Activated naive CD4-positive, alpha-beta T cell treated with anti-CD3 and anti-CD28 coated beads, Interleukin-2, amount 50 U/mL, for 72 hours (primary cell): ENCODE measurements around the gene PPP6R3. TPM values are rescaled to one million over a fixed set of nuclear protein-coding genes. Genes with fewer than 3 reads are reported as not detected.
"Not testable (repeated sequence)": the region's sequence is repeated elsewhere in the genome, so short reads cannot be mapped to it uniquely, and the experiment has no call there.

Experiments used
- ATAC-seq, 2 donors: fragments of 150-1000 bp; cut with Tn5 transposase; 2 replicates each; pipeline ENCODE4 v1.10.0; 2021; ENCODE audit warnings: mild to moderate bottlenecking in 2 of 2, moderate library complexity in 2 of 2
- DNase-seq, 2 donors: peaks; one replicate each; pipeline ENCODE4 v3.0.0; 2021 to 2022; ENCODE audit warnings: low spot score in 2 of 2
- H3K27ac Mint-ChIP-seq, 2 donors: one replicate each; pipeline ENCODE4 v1.8.0; 2022; ENCODE audit warnings: mild to moderate bottlenecking in 2 of 2, mixed read lengths in 2 of 2
- H3K36me3 Mint-ChIP-seq, 2 donors: one replicate each; pipeline ENCODE4 v1.8.0; 2022; ENCODE audit warnings: mixed read lengths in 2 of 2
- H3K9me3 Mint-ChIP-seq, 2 donors: one replicate each; pipeline ENCODE4 v1.8.0; 2022; ENCODE audit warnings: mixed read lengths in 2 of 2
- total RNA-seq, 2 donors: library from RNA; stranded (reverse); gene quantifications; one replicate each; pipeline ENCODE4 v1.2.3, GENCODE V29; 2022

PPP6R3 gene
- total RNA-seq, 2 donors from 2014 or later = 118 to 149 TPM

GRCh38 chr11:68523743-68524142, 63.2 kb downstream of the PPP6R3 start:
- Mint-ChIP-seq H3K9me3 (no peaks in the 10 kb centered on the region), H3K36me3 (peaks cover 16 to 69% of the 10 kb centered on the region in 2 donors), H3K27ac (peak overlapping the region; percentile 14 to 33)
- DNase-seq (no peak), ATAC-seq (no peak)

- Mint-ChIP-seq H3K27ac (peak overlapping the region; percentile 14 to 76), H3K36me3 (peaks cover 16 to 72% of the 10 kb centered on the region in 2 donors), H3K9me3 (no peaks in the 10 kb centered on the region)
- ATAC-seq (no peak), DNase-seq (no peak)
These were observed 63.7 kb downstream of the PPP6R3 start for GRCh38 chr11:68524213-68524612.

- H3K9me3 Mint-ChIP-seq = no peaks in the 10 kb centered on the region
- peaks cover 16 to 76% of the 10 kb centered on the region in 2 donors for H3K36me3 Mint-ChIP-seq
- ATAC-seq (no peak), DNase-seq (no peak)
- H3K27ac Mint-ChIP-seq = peak overlapping the region; percentile 14 to 76
These were observed 64.1 kb downstream of the PPP6R3 start for GRCh38 chr11:68524681-68525080.

- Mint-ChIP-seq H3K36me3 (peaks cover 16 to 83% of the 10 kb centered on the region in 2 donors), H3K9me3 (no peaks in the 10 kb centered on the region), H3K27ac (no peak overlapping the region)
- ATAC-seq = no peak
- no peak for DNase-seq
These were observed 64.8 kb downstream of the PPP6R3 start for GRCh38 chr11:68525336-68525735.

GRCh38 chr11:68525930-68526329, 65.4 kb downstream of the PPP6R3 start:
- no peak for DNase-seq
- Mint-ChIP-seq H3K9me3 (no peaks in the 10 kb centered on the region), H3K36me3 (peaks cover 16 to 83% of the 10 kb centered on the region in 2 donors), H3K27ac (peak overlapping the region in 1 of 2 donors; percentile 39)
- no peak for ATAC-seq

GRCh38 chr11:68527585-68527984, 67.0 kb downstream of the PPP6R3 start:
- ATAC-seq = peak; percentile 33 to 37
- no peaks in the 10 kb centered on the region for H3K9me3 Mint-ChIP-seq
- DNase-seq = no peak
- H3K36me3 Mint-ChIP-seq = peaks cover 16 to 75% of the 10 kb centered on the region in 2 donors
- H3K27ac Mint-ChIP-seq = peak overlapping the region in 1 of 2 donors; percentile 79

GRCh38 chr11:68528630-68529029, 68.1 kb downstream of the PPP6R3 start:
- Mint-ChIP-seq H3K36me3 (peaks cover 16 to 75% of the 10 kb centered on the region in 2 donors), H3K9me3 (no peaks in the 10 kb centered on the region), H3K27ac (peak overlapping the region in 1 of 2 donors; percentile 84)
- no peak for DNase-seq
- ATAC-seq = peak; percentile 41 to 53

- no peak for ATAC-seq
- Mint-ChIP-seq H3K9me3 (no peaks in the 10 kb centered on the region), H3K27ac (peak overlapping the region in 1 of 2 donors; percentile 2), H3K36me3 (peaks cover 7 to 61% of the 10 kb centered on the region in 2 donors)
- no peak for DNase-seq
These were observed 70.7 kb downstream of the PPP6R3 start for GRCh38 chr11:68531129-68531693.

GRCh38 chr11:68532727-68533369, 72.3 kb downstream of the PPP6R3 start:
- ATAC-seq (no peak), DNase-seq (no peak)
- H3K9me3 Mint-ChIP-seq = no peaks in the 10 kb centered on the region
- H3K36me3 Mint-ChIP-seq = peaks cover 4 to 58% of the 10 kb centered on the region in 2 donors
- H3K27ac Mint-ChIP-seq = no peak overlapping the region

- DNase-seq = no peak
- peak in 1 of 2 donors; percentile 26 for ATAC-seq
- Mint-ChIP-seq H3K36me3 (peaks cover 6 to 59% of the 10 kb centered on the region in 2 donors), H3K27ac (peak overlapping the region in 1 of 2 donors; percentile 58), H3K9me3 (no peaks in the 10 kb centered on the region)
These were observed 73.4 kb downstream of the PPP6R3 start for GRCh38 chr11:68533945-68534344.

- ATAC-seq = no peak
- no peak for DNase-seq
- Mint-ChIP-seq H3K9me3 (no peaks in the 10 kb centered on the region), H3K36me3 (peaks cover 14 to 58% of the 10 kb centered on the region in 2 donors), H3K27ac (no peak overlapping the region)
These were observed 74.5 kb downstream of the PPP6R3 start for GRCh38 chr11:68535098-68535497.

- Mint-ChIP-seq H3K9me3 (no peaks in the 10 kb centered on the region), H3K27ac (peak overlapping the region in 1 of 2 donors; percentile 57), H3K36me3 (peaks cover 22 to 69% of the 10 kb centered on the region in 2 donors)
- DNase-seq (no peak), ATAC-seq (no peak)
These were observed 76.2 kb downstream of the PPP6R3 start for GRCh38 chr11:68536706-68537105.

- H3K9me3 Mint-ChIP-seq = no peaks in the 10 kb centered on the region
- ATAC-seq = no peak
- no peak for DNase-seq
- H3K27ac Mint-ChIP-seq = no peak overlapping the region
- peaks cover 22 to 71% of the 10 kb centered on the region in 2 donors for H3K36me3 Mint-ChIP-seq
These were observed 77.5 kb downstream of the PPP6R3 start for GRCh38 chr11:68538025-68538424.

GRCh38 chr11:68539395-68539794, 78.8 kb downstream of the PPP6R3 start:
- DNase-seq = no peak
- Mint-ChIP-seq H3K9me3 (no peaks in the 10 kb centered on the region), H3K27ac (peak overlapping the region; percentile 58 to 92), H3K36me3 (peaks cover 28 to 67% of the 10 kb centered on the region in 2 donors)
- ATAC-seq = peak in 1 of 2 donors; percentile 55

- not testable (repeated sequence) for H3K9me3 Mint-ChIP-seq, ATAC-seq, DNase-seq
- Mint-ChIP-seq H3K27ac (peak overlapping the region in 1 of 2 donors; percentile 81), H3K36me3 (peaks cover 28 to 62% of the 10 kb centered on the region in 2 donors)
These were observed 80.0 kb downstream of the PPP6R3 start for GRCh38 chr11:68540504-68540903.

- Mint-ChIP-seq H3K27ac (peak overlapping the region; percentile 81 to 92), H3K9me3 (no peaks in the 10 kb centered on the region), H3K36me3 (peaks cover 28 to 64% of the 10 kb centered on the region in 2 donors)
- ATAC-seq = no peak
- no peak for DNase-seq
These were observed 80.6 kb downstream of the PPP6R3 start for GRCh38 chr11:68541116-68541515.

- DNase-seq (no peak), ATAC-seq (peak; percentile 21 to 72)
- H3K9me3 Mint-ChIP-seq = no peaks in the 10 kb centered on the region
- H3K27ac Mint-ChIP-seq = peak overlapping the region; percentile 81 to 92
- H3K36me3 Mint-ChIP-seq = peaks cover 28 to 65% of the 10 kb centered on the region in 2 donors
These were observed 81.4 kb downstream of the PPP6R3 start for GRCh38 chr11:68541991-68542390.

- peaks cover 26 to 68% of the 10 kb centered on the region in 2 donors for H3K36me3 Mint-ChIP-seq
- no peaks in the 10 kb centered on the region for H3K9me3 Mint-ChIP-seq
- no peak for DNase-seq
- no peak for ATAC-seq
- no peak overlapping the region for H3K27ac Mint-ChIP-seq
These were observed 82.1 kb downstream of the PPP6R3 start for GRCh38 chr11:68542617-68543016.
